Keratinocyte (primary cell): ENCODE measurements around the gene PROC. TPM values are rescaled to one million over a fixed set of nuclear protein-coding genes. Genes with fewer than 3 reads are reported as not detected.

Source experiments
- DNase-seq: peaks from one replicate; pipeline ENCODE4 v3.0.0-alpha.2; 2011; ENCODE audit warnings: low read depth, missing footprints, low spot score
- FAIRE-seq: peaks from 2 replicates; lab custom pipeline; 2011; peaks lifted over from hg19 to GRCh38; lab: Jason Lieb, UNC
- H2AFZ ChIP-seq: 2 replicates; pipeline ENCODE4 v1.6.0; 2012; ENCODE audit warnings: low read length, control low read depth, inconsistent platforms; ENCODE audit not compliant: control insufficient read depth
- H3K27ac ChIP-seq: 2 replicates; pipeline ENCODE4 v1.5.1; 2011; ENCODE audit warnings: low read length; ENCODE audit not compliant: control insufficient read depth, insufficient read depth
- H3K27me3 ChIP-seq: 3 replicates; pipeline ENCODE4 v1.6.0; 2011; ENCODE audit warnings: low read length; ENCODE audit not compliant: control insufficient read depth, insufficient read depth; ENCODE audit errors: extremely low read depth
- H3K36me3 ChIP-seq, 2 experiments: 2 replicates in 1 of 2; 3 replicates in 1 of 2; pipeline ENCODE4 v1.5.1; 2011; ENCODE audit warnings: low read length in 2 of 2, mild to moderate bottlenecking in 1 of 2; ENCODE audit not compliant: control insufficient read depth in 2 of 2, insufficient read depth in 2 of 2; ENCODE audit errors: extremely low read depth in 1 of 2
- H3K4me1 ChIP-seq: 3 replicates; pipeline ENCODE4 v1.5.1; 2011; ENCODE audit warnings: low read length; ENCODE audit not compliant: control insufficient read depth, insufficient read depth; ENCODE audit errors: extremely low read depth
- H3K4me2 ChIP-seq: 3 replicates; pipeline ENCODE4 v1.6.0; 2011; ENCODE audit warnings: low read depth, low read length; ENCODE audit not compliant: control insufficient read depth, insufficient read depth; ENCODE audit errors: extremely low read depth
- H3K4me3 ChIP-seq, 3 experiments: fragments of 200-600 bp in 1 of 3; sonication (generic) in 1 of 3; 2 replicates in 2 of 3; 3 replicates in 1 of 3; pipeline ENCODE4 v1.5.1; 2011 to 2016; ENCODE audit warnings: low read length in 3 of 3, mild to moderate bottlenecking in 3 of 3, control low read depth in 2 of 3, inconsistent platforms in 1 of 3, low read depth in 1 of 3, mixed read lengths in 1 of 3, mixed run types in 1 of 3, moderate library complexity in 1 of 3; ENCODE audit not compliant: control insufficient read depth in 2 of 3, insufficient read depth in 2 of 3; ENCODE audit errors: extremely low read depth in 1 of 3
- H3K79me2 ChIP-seq: 2 replicates; pipeline ENCODE4 v1.6.0; 2012; ENCODE audit warnings: low read length; ENCODE audit not compliant: control insufficient read depth, insufficient read depth
- H3K9ac ChIP-seq: 3 replicates; pipeline ENCODE4 v1.6.0; 2011; ENCODE audit warnings: low read length; ENCODE audit not compliant: control insufficient read depth, insufficient read depth; ENCODE audit errors: extremely low read depth
- H3K9me1 ChIP-seq: 3 replicates; pipeline ENCODE4 v1.6.0; 2011; ENCODE audit warnings: low read length; ENCODE audit not compliant: control insufficient read depth, insufficient read depth; ENCODE audit errors: extremely low read depth
- H3K9me3 ChIP-seq: 2 replicates; pipeline ENCODE4 v1.5.1; 2012; ENCODE audit warnings: low read depth, low read length; ENCODE audit not compliant: control insufficient read depth
- H4K20me1 ChIP-seq: 3 replicates; pipeline ENCODE4 v1.6.0; 2011; ENCODE audit warnings: low read length; ENCODE audit not compliant: control insufficient read depth, insufficient read depth; ENCODE audit errors: extremely low read depth
- CTCF ChIP-seq, 3 experiments: IDR thresholded peaks in 1 of 3; conservative IDR thresholded peaks in 1 of 3; optimal IDR thresholded peaks in 1 of 3; 2 replicates in 2 of 3; 3 replicates in 1 of 3; pipeline versions ENCODE3 to v1.5.1; 2011; ENCODE audit warnings: low read length in 3 of 3, mild to moderate bottlenecking in 3 of 3, moderate library complexity in 2 of 3, control low read depth in 1 of 3, inconsistent platforms in 1 of 3; ENCODE audit not compliant: insufficient read depth in 2 of 3; ENCODE audit errors: extremely low read depth in 1 of 3
- EZH2 ChIP-seq: IDR thresholded peaks from one replicate; pipeline ENCODE4 v1.6.1; 2012; ENCODE audit warnings: inconsistent platforms, mild to moderate bottlenecking, low read length, moderate library complexity
- dilution Hi-C: fragments of 300-500 bp; cut with MboI; formaldehyde crosslinking; loops from one replicate; pipeline ENCODE4 v1.7.0; 2020; ENCODE audit warnings: low sequenced_read_pairs; ENCODE audit not compliant: extremely low pct_ligation_motif_present
- polyA plus RNA-seq, 5 experiments: library from polyadenylated mRNA; depleted of rRNA in 3 of 5; stranded (reverse) in 3 of 5; stranded (forward) in 1 of 5; unstranded in 1 of 5; fragments of >200 nt; gene quantifications; 1 replicate in 1 of 5; 2 replicates in 3 of 5; 3 replicates in 1 of 5; pipeline versions ENCODE4 v1.2.1 to v1.2.3, GENCODE V29; 2011 to 2012; ENCODE audit warnings: missing spikeins in 2 of 5, low read depth in 1 of 5, low replicate concordance in 1 of 5

PROC gene
- polyA plus RNA-seq, 1 donor (not counting 4 experiments of a cell fraction or from before 2014, with no cell fraction given) = 0.16 TPM

- Histone ChIP-seq H3K4me3 (no peak overlapping the region), H3K36me3 (no peaks in the 10 kb centered on the region), H3K9me1 (no peaks in the 10 kb centered on the region), H3K9ac (no peak overlapping the region), H3K4me1 (no peaks in the 10 kb centered on the region), H3K4me2 (no peak overlapping the region), H4K20me1 (no peaks in the 10 kb centered on the region), H3K9me3 (no peaks in the 10 kb centered on the region), H2AFZ (no peak overlapping the region), H3K79me2 (no peaks in the 10 kb centered on the region), H3K27ac (no peak overlapping the region), H3K27me3 (no peaks in the 10 kb centered on the region)
- DNase-seq = no peak
- TF ChIP-seq EZH2 = no peak
- TF ChIP-seq CTCF (optimal IDR thresholded peaks at IDR 0.05 in 1 of 3, IDR thresholded peaks at IDR 0.05 in 1 of 3, conservative IDR thresholded peaks at IDR 0.05 in 1 of 3; ENCODE audit: extremely low read depth in 1 of 3, insufficient read depth in 2 of 3, low read length in 3 of 3) = peak in 2 of 3 experiments; percentile 1 to 59
- FAIRE-seq = no peak
- dilution Hi-C loops = loop anchor here (25.0 kb wide), 1 partner anchor 91 kb away; no protein-coding TSS in a partner anchor
Observed at GRCh38 chr2:127453392-127454171, 35.4 kb downstream of the PROC start.

GRCh38 chr2:127454595-127455565 is 36.7 kb downstream of the PROC start:
- DNase-seq = no peak
- FAIRE-seq = no peak
- H3K36me3 ChIP-seq = no peaks in the 10 kb centered on the region

More at GRCh38 chr2:127454595-127455565, 36.7 kb downstream of the PROC start:
- Histone ChIP-seq H2AFZ (no peak overlapping the region), H3K27ac (no peak overlapping the region), H3K9me1 (no peaks in the 10 kb centered on the region), H3K4me1 (no peaks in the 10 kb centered on the region), H3K27me3 (no peaks in the 10 kb centered on the region), H3K4me3 (no peak overlapping the region), H3K9ac (no peak overlapping the region), H3K9me3 (no peaks in the 10 kb centered on the region), H3K79me2 (no peaks in the 10 kb centered on the region), H4K20me1 (no peaks in the 10 kb centered on the region), H3K4me2 (no peak overlapping the region)
- dilution Hi-C loops = loop anchor here (25.0 kb wide), 1 partner anchor 93 kb away; no protein-coding TSS in a partner anchor
- no peak for TF ChIP-seq EZH2
- no peak for TF ChIP-seq CTCF (optimal IDR thresholded peaks at IDR 0.05 in 1 of 3, IDR thresholded peaks at IDR 0.05 in 1 of 3, conservative IDR thresholded peaks at IDR 0.05 in 1 of 3; ENCODE audit: extremely low read depth in 1 of 3, insufficient read depth in 2 of 3, low read length in 3 of 3)
